MM.1S (cell line): ENCODE results near the gene PLD3.

Experiments
- EZH2 ChIP-seq: fragments of 300-600 bp; sonication (generic); optimal IDR thresholded peaks from 2 replicates; pipeline ENCODE3; 2017; ENCODE audit warnings: low read depth, mild to moderate bottlenecking, antibody characterized with exemption, low read length, mixed read lengths
- TF ChIP-seq, protein P1 (sequence below): fragments of 300-600 bp; sonication (generic); IDR thresholded peaks from 2 replicates; pipeline ENCODE4 v1.5.1; 2016; ENCODE audit warnings: antibody characterized with exemption, low read length, mixed read lengths

DNA sequence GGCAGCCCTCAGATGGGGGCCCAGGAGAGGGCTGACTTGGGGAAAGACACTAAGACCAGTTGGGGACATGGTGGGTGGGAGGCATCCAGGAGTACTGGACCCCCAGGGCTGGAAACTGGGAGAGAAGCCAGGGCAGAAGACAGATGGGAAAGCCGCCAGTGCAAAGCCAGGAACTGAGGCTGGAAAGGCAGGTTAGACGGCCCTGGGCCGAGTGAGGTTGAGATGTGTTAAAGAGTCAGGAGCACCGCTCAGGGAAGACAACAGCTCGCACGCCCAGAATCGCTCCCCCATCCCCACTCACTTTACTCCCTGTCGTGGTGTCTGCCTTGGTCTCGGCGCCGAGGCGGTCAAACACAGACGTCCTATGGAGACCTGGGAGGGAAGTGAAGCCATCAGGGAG, 24.8 kb upstream of the PLD3 start:
- TF ChIP-seq, protein P1, sequence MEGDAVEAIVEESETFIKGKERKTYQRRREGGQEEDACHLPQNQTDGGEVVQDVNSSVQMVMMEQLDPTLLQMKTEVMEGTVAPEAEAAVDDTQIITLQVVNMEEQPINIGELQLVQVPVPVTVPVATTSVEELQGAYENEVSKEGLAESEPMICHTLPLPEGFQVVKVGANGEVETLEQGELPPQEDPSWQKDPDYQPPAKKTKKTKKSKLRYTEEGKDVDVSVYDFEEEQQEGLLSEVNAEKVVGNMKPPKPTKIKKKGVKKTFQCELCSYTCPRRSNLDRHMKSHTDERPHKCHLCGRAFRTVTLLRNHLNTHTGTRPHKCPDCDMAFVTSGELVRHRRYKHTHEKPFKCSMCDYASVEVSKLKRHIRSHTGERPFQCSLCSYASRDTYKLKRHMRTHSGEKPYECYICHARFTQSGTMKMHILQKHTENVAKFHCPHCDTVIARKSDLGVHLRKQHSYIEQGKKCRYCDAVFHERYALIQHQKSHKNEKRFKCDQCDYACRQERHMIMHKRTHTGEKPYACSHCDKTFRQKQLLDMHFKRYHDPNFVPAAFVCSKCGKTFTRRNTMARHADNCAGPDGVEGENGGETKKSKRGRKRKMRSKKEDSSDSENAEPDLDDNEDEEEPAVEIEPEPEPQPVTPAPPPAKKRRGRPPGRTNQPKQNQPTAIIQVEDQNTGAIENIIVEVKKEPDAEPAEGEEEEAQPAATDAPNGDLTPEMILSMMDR, result no peak
- no peak for TF ChIP-seq EZH2
